SKM-1 treated with dmso at 0.1 percent for 144 hours (cell line): Measurements from ENCODE around the gene EDAR.

Experiments
- DNase-seq: peaks from one replicate; lab custom pipeline; 2025; ENCODE audit not compliant: unreplicated experiment; lab: John Stamatoyannopoulos, UW

Gene EDAR

DNA sequence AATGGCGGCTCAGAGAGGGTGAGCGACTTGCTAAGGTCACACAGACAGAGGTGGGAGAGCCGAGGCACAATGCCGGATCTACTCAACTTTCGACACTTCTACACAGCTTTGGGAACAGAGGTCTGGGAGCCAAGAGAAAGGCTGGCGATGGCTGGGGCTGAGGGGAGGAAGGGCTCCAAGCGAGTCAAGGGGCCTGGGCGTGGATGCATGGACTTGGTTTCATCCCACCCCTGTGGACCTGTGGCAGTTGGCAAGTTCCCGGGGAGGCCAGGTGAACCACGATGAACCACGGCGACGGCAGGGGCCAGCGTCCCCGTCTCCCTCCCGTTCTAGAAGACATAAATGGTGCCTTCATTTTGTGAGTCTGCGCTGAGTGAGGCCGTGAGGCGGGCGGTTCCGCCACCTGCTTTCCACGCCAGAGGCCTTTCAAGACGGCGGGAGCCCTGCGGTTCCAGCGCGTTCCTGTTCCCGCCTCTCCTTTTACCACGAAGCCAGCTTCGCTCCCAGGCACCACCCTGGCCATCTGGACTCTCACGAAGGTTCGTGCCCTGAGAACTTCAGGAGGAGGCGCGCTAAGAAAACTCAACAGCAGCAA, 46.7 kb downstream of the EDAR start:
- DNase-seq: no peak

DNA sequence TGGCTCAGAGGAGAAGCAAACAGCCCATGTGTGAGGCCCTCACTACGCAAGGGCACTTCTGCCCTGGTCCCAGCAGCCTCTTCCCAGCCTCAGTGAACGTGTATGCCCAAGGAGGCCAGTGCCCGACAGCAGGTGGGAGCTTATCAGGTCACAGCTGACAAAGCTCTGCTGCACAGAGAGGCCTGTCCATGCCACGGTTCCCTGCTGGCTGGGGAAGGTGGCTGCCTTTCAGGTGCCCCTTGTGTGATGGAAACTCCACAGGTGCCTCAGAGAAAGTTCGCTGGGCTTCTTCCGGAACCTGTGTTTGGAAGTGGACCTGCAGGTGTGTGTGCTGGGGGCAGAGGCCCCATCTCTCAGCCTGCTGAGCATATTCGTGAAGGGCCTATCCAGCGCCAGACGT, 47.3 kb downstream of the EDAR start:
- DNase-seq: no peak

DNA sequence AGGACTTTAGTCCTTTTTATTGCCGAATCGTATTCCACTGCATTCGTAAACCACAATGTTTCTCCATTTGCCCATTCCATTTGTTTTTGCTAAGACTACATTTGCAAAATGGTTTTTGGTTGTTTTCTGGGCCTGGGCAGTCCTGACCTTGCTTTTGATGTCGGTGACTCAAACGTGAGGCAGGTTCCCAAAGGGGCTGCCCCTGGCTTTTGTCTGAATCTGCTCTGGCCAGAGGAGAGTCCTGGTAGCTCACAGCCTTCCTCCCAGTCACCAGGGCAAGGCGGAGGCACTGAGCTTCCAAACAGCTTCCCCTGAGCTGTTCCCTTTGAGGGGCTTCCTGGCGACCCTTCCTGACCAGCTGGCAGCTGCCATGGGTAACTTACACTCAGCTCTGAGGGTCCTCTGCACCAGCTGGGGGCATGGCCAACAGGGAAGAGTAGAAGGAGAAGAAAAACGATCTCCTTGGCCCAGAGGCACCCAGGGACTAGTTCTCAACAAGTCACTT, 47.8 kb downstream of the EDAR start:
- DNase-seq: no peak

DNA sequence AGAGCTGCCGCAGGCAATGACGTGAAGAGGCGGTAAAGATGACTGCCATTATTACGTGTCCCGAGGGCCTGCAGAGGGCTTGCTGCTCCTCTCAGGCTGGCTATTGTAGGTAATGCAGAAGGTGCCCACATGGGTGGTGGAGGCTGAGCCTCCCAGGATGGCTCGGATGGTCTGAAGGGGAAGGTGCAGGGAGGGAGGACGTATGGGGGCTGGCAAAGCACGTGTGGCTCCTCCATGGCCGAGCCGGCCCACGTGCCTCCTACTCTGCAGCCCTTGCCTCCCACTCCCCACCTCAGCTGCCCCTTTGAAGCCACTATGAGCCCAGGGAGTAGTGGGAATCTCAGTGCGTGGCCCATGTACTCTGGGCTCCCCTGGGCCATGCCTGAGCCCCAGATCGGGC, 48.9 kb downstream of the EDAR start:
- DNase-seq: no peak

DNA sequence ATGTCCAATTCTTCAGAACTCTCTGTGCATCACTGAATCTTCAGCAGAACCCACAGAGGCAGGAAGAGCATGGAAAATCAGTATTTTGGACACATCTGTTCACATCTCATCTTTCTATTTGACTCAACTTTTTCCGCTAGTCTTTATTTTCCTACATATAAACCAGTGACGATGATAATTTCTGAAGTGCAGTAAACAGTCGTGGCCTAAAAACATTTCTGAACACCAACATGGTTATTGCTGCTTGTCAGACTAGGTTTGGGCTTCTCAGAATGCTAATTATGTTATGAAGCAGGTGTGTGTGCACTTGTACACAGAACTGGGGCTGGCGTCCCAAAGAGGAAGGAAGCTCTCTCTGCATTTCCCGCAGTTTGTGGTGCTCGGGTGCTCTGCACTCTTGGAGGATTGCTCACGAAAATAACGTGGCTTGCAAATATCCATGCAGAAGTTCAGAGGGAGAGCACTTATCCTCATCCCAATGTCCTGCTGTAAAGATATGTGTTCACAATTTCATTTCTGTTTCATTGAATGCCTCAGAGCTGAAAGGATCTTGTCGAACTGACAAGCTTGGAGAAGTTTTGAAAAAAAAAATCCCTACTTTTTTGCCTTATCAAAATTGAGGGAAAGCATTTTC, 50.8 kb downstream of the EDAR start:
- DNase-seq: peak; percentile 22

DNA sequence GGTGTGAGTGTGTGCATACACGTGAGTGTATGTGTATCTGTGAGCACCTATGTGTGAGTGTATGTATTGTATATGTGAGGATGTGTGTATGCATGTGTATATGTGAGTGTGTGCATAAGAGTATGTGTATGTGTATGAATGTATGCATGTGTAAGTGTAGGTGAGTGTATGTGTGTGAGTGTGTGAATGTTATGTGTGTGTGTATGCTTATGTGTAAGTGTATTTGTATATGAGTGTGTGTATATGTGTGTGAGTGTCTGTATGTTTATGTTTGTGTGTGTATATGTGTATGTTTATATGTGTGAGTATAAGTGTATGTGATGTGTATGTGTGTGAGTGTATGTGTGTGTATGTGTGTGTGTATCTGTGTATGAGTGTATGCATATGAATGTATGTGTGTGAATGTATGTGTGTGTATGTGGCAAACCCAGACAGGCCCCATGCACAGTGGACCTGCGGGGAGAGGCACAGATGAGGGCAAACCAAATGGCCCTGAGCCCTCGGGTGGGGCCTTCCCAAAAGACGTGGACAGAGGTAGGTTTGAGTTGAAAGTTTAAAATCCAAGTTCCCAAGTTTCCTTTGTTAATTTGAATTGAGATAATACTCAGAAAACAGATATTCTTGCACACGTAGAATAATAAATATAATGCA, 51.5 kb downstream of the EDAR start:
- DNase-seq: no peak

DNA sequence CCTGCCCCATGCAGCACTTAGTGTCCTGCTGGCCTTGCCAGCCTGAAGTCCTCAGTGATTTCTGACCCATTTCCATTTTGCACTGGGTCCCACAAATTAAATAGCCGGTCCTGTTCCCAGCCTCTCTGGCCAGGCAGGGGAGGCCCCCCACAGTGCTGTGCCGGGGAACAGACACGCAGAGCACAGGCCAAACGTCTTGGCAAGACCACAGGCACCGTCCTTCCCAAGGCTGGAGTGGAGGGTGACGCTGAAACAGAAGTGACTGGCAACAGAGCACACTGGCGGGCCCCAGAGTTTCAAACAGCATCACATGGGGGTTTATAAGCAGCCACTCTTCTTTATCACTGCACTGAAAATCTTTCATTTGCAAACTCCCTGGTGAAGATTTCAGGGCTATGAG, 52.2 kb downstream of the EDAR start:
- no peak for DNase-seq

DNA sequence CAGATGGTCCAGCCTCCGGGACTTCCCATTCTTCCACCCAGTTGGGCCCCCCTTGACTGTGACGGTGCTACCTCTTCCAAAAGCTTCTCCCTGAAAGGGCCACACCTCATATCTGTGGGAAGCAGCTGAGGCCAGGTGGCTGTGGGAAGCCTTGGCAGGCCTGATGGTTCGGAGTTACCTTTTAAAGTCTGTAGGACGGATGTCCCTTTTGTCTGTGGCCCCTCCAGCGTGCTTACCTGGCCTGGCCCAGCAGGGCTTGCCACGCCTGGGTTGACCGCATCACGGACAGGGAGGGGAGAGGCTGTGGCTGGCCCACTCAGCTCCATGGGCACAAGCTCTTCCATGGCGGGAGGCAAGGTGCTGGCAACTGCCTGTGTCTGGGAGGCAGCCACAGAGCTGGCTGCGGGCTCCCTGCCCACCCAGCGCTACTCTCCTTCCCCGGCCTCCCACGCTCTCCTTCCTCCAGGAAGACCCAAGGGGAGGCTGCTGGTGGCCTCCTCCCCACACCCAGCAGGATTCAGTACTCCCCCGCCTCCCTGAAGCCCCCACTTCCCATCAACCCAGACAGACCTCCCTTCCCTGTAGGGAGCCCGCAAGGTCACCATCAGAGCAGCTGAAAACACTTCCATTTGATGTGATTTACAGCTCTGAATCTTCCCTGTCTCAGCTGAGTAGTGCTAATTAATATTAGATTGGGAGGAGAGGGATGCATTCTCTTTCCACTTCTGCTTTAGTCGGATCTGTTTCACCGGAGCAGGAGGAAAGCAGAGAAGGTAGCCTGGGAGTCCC, 52.8 kb downstream of the EDAR start:
- DNase-seq: no peak

DNA sequence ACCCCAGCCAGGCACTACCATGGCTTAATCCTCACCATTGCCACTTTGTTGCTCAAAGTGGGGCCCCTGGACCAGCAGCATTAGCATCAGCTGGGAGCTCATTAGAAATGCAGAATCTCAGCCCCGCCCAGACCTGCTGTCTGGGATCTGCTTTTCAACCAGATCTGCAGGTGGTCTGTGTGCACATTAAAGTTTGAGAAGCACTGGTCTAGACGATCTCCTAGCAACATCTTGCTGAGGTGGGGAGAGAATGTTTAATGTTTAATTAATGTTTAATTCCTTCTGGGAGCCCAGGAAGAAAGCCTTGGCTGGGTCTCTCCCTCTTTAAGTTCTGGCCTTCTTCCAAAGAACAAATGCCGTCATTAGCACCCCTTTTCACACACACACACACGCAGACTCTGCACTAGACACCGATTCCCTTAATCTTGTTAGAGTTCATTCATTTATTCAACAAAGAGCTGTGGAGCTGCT, 53.7 kb downstream of the EDAR start:
- DNase-seq: no peak

DNA sequence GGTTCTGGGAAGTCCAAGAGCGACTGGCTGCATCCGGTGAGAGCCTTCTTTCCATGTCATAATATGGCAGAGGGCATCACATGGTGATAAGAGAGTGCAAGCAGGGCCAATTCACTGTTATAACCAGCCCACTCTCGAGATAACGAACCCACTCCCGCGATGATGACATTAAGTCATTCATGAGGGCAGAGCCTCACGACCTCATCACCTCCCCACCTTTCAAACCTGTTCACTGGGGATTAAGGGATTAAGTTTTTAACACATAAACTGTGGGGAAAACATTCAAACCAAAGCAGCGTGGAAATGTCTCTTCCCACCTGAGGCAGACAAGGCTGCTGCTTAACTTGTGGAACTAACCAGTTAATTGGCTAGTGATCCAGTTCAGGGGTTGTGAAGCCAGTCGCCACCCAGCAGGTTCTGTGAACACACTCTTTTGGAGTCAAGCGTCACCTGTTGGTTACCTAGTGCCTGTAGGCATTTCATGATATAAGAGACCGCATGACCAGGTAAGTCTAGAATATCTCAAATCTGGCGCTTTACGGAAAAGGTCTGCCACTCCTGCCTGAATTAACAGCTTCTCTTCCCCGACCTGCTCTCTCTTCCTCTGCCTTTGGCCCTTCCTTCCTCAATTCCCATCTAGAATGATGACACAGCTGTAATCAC, 54.3 kb downstream of the EDAR start:
- DNase-seq: no peak

DNA sequence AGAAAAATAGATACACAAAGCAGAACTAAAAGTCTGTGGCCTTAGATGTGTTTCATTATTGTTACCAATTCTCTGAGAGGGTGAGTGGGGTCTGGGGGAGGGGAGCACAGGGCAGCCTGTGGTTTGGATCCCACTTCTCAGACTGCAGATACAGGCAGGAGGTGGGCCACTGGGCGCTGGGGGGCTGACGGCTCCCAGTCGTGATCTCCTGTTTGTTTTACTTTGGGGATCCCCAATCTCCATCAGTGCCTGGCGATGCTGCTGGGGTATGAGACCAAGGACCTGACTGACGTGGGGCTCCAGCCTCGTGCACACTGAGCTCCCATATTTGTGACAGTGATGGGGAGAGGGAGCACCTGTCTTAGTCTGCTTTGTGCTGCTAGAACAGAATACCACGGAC, 54.9 kb downstream of the EDAR start:
- no peak for DNase-seq

DNA sequence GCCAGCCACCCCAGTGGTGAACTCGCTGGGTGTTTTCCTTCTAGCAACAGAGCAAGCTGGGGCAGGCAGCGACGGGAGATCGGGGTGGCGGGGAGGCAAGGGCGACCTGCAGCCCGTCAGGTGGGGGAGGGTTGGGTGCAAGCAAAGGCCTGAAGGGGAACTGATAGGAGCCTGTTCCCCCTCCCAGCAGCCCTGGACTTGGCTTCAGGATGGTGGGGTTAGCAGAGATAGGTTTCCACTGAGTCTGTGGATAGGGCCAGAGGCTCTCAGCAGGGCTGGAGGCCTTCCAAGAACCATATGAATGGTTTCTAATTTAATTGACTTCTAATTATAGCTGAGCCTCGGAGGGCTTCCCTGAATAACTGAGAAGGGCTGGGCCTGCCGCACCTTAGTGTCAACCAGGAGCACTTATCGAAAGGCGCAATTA, 55.3 kb downstream of the EDAR start:
- DNase-seq: no peak

DNA sequence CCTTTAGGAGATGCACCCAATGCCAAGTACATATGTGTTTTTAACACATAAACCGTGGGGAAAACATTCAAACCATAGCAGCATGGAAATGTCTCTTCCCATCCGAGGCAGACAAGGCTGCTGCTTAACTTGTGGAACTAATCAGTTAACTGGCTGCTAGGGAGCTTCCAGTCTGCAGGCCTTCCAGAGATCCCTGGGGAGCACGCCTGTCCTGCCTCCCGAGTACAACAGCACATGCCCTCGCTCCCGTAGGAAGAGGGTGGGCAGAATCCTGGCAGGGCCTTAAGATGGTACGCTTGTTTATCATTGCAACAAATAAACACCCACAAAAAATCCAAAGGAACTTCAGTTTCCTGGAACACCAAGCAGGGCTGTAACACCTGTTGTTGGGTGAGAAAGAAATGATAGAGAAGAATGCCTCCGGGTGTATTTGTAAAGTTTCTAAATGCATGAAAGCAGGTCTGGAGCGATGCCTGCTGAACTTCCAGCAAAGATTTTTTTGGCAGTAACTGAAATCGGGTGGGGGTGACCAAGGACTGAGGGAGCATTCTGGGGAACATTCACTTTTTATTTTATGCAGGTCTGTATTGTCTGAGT, 56.2 kb downstream of the EDAR start:
- no peak for DNase-seq

DNA sequence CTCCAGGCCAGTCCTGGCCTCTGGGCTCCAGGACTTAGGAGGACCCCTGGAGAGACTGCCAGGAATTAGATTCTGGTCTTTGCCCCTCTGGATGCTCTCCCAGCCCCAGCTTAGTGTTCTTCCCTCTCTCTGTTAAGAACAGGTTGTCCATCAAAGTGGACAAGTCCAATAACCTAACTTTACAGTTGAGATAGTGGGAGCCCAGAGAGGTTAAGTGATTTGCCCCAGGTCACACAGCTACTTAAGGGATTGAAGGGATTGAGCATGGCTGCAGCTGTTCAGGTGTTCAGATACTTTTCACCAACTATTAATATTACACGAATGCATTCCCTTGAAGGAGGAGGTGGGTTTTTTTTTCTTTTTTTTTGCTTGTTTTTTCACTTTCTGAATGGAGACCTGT, 57.6 kb downstream of the EDAR start:
- no peak for DNase-seq

DNA sequence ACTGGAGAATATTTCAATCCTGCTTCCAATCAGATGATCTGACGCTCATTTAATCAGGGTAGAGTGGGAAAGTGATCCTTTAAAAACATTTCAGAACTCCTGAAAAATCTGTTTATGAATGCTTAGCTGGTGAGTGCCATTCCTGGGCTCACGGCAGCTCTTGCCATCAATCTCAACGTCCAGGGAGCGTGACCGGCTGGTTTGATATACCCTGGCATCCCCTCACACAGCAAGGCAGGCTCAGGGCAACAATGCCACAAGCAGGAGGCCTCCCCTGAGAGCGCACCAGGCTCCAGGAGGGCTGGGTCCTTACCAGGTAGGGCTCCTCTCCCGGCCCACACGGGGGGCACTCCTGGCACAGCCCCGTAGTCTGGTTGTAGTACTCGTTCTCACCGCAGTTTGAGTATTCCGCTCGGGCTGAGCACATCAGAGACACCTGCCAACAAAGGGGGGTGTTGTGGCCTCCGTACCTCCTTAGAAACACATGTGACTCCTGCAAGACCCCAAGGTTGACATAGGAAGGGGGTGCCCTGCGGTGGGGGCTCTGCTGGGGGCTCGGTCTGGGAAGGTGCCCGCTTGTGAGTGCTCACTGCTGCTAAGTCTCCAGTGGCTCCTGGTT, 59.1 kb downstream of the EDAR start:
- DNase-seq: no peak

DNA sequence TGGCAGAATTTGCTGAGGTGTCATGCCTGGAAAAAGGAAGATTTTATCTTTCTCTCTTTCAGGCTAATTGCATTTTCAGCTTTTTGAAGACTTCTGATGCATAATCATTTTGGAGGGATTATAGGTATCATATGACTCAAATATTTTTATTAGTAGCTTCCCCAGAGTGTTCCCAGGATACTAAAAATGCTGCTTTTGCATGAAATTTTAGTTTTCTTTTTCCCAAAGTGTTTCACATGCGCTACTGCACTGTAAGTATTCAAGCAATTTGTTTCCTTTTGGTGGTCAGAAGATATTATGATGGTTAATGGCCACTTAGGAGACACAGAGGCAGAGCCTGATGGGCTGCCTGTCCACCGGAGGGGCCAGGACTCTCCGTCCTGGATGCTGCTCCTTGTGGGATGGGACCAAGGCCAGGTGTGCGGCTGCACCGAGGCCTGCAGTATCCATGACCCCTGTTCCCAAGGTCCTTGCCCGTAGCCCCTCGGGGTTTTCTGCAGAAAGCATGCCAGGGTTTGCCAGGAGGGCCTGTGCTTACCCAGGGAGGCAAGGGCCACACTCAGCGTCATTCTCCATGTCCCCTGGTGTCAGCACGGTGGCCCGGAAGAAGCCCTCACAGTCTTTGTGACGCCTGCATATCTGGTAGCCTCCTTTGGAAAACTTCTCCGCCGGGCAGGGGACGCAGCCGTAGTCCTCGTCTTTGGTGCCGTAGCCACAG, 60.2 kb downstream of the EDAR start:
- no peak for DNase-seq

DNA sequence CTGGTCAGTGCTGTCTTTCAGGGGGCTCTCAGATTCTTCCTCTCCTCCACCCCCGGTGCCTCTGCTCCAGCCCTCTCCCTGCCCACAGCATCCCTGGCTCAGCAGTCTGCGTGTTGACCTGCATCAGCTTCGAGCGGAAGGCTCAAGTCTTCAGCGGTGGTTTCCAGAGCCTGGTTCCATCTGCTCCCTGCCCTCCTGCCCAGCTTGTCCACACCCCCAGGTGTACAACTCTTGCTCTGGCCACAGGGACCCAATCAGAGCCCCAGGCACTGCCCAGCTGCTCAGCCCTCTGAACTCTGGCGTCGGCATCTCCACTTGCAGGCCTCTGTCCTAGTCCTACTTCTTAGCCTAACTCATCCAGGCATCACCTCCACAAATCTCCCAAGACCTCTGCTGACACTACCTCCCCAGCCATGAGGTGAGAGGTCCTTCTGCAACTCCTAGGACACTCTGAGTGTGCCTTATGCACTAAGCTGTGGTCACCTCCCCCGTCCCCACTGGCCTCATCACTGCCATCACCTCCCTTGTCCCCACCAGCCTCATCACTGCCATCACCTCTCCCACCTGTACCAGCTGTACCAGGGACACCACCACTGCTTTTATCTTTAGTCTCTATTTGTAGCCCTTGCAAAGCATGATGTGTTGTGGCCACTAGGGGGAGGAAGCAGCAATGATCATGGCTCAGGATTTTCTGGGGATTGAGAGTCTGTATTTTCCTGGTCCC, 60.9 kb downstream of the EDAR start:
- DNase-seq: peak; percentile 56

DNA sequence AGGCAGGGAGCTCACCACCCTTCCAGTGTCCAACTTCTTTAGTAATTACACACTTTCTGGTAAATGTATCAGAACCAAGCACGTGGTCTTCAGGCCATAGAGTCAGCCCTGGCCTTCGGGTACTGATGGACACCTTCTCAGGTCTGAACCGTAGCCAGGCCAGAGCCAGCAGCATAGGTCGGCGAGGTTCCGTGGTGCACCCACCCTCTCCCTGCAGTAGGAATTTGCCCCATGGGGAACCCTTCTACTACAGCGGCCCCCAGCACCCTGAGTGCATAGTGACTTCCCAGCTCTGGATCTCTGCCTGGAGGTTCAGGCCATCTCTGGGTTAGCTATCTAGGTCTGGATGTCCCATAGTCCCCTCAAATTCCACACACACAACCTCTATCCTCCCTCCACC, 61.6 kb downstream of the EDAR start:
- no peak for DNase-seq
